ENCODE measurements around the gene SPOP.

GRCh38 chr17:49656247-49656646 lies 21.6 kb downstream of the SPOP start:
- TF ChIP-seq POLR2A (IDR thresholded peaks at IDR 0.05; ENCODE audit: low read depth, low read length) (no peak), POLR2AphosphoS5 (IDR thresholded peaks at IDR 0.05; ENCODE audit: low read depth, low read length) (no peak), TAF1 (IDR thresholded peaks at IDR 0.05; ENCODE audit: borderline replicate concordance, low read depth, low read length) (no peak)

Data from GM12892 (cell line).